Fibroblast of lung (primary cell): ENCODE data around the gene MACC1. TPM values are rescaled to one million over a fixed set of nuclear protein-coding genes. Genes with fewer than 3 reads are reported as not detected.
A peak's percentile ranks its signal among the peaks of the same experiment; 100 is the strongest.

Experiments
- DNase-seq, 2 donors: peaks; one replicate each; pipeline versions ENCODE4 v3.0.0 to v3.0.0-alpha.2; 2010; ENCODE audit warnings: low read depth in 2 of 2
- H2AFZ ChIP-seq: 2 replicates; pipeline ENCODE4 v1.5.1; 2012; ENCODE audit warnings: low read length, control low read depth, inconsistent platforms
- H3K27ac ChIP-seq: 2 replicates; pipeline ENCODE4 v1.5.1; 2011; ENCODE audit warnings: low read length, control low read depth; ENCODE audit not compliant: insufficient read depth
- H3K27me3 ChIP-seq: 2 replicates; pipeline ENCODE4 v1.5.1; 2011; ENCODE audit warnings: mild to moderate bottlenecking, low read length; ENCODE audit not compliant: control insufficient read depth, insufficient read depth
- H3K36me3 ChIP-seq: 2 replicates; pipeline ENCODE4 v1.5.1; 2011; ENCODE audit warnings: low read length; ENCODE audit not compliant: control insufficient read depth, insufficient read depth
- H3K4me1 ChIP-seq: 2 replicates; pipeline ENCODE4 v1.5.1; 2011; ENCODE audit warnings: low read length; ENCODE audit not compliant: control insufficient read depth, insufficient read depth; ENCODE audit errors: extremely low read depth
- H3K4me2 ChIP-seq: 2 replicates; pipeline ENCODE4 v1.5.1; 2011; ENCODE audit warnings: low read length, control low read depth; ENCODE audit not compliant: insufficient read depth; ENCODE audit errors: extremely low read depth
- H3K4me3 ChIP-seq, 4 experiments: fragments of 200-600 bp in 1 of 4; sonication (generic) in 1 of 4; replicated peaks in 1 of 4; 2 replicates each; pipeline ENCODE4 v1.5.1; 2011 to 2016; ENCODE audit warnings: low read length in 4 of 4, low read depth in 3 of 4, mild to moderate bottlenecking in 3 of 4, control low read depth in 2 of 4, inconsistent platforms in 1 of 4, mixed read lengths in 1 of 4; ENCODE audit not compliant: insufficient read depth in 1 of 4; ENCODE audit errors: control extremely low read depth in 1 of 4
- H3K79me2 ChIP-seq: 2 replicates; pipeline ENCODE4 v1.5.1; 2012; ENCODE audit warnings: mild to moderate bottlenecking, low read length, inconsistent platforms; ENCODE audit not compliant: control insufficient read depth, insufficient read depth
- H3K9ac ChIP-seq: 2 replicates; pipeline ENCODE4 v1.5.1; 2011; ENCODE audit warnings: mild to moderate bottlenecking, low read length, control low read depth; ENCODE audit not compliant: insufficient read depth
- H3K9me3 ChIP-seq: 2 replicates; pipeline ENCODE4 v1.5.1; 2012; ENCODE audit warnings: low read depth, low read length; ENCODE audit not compliant: control insufficient read depth, insufficient read depth
- H4K20me1 ChIP-seq: 2 replicates; pipeline ENCODE4 v1.5.1; 2011; ENCODE audit warnings: low read length; ENCODE audit not compliant: control insufficient read depth, insufficient read depth; ENCODE audit errors: extremely low read depth
- EZH2 ChIP-seq: IDR thresholded peaks from 2 replicates; pipeline ENCODE4 v1.5.1; 2012; ENCODE audit warnings: low read length, control low read depth, mild to moderate bottlenecking; ENCODE audit errors: missing control alignments
- polyA plus RNA-seq, 2 donors: library from polyadenylated mRNA; depleted of rRNA in 1 of 2; stranded (reverse) in 1 of 2; unstranded in 1 of 2; fragments of >200 nt; gene quantifications; 2 replicates each; pipeline ENCODE4 v1.2.1, GENCODE V29; 2011 to 2012; ENCODE audit warnings: missing spikeins in 1 of 2
- total RNA-seq: library from RNA; depleted of rRNA; stranded (reverse); fragments of >200 nt; gene quantifications from 2 replicates; pipeline ENCODE4 v1.2.1, GENCODE V29; 2014
- TF ChIP-seq, protein P1 (sequence below), 2 donors: IDR thresholded peaks in 1 of 2; conservative IDR thresholded peaks in 1 of 2; 1 replicate in 1 of 2; 2 replicates in 1 of 2; pipeline ENCODE4 v1.5.1; 2011 to 2012; ENCODE audit warnings: low read length in 2 of 2, control low read depth in 1 of 2, inconsistent platforms in 1 of 2, low read depth in 1 of 2, mild to moderate bottlenecking in 1 of 2

The MACC1 gene
- total and polyA plus RNA-seq, 2 donors (not counting 1 experiment from before 2014, with no cell fraction given): under 0.01 to 0.33 TPM

DNA sequence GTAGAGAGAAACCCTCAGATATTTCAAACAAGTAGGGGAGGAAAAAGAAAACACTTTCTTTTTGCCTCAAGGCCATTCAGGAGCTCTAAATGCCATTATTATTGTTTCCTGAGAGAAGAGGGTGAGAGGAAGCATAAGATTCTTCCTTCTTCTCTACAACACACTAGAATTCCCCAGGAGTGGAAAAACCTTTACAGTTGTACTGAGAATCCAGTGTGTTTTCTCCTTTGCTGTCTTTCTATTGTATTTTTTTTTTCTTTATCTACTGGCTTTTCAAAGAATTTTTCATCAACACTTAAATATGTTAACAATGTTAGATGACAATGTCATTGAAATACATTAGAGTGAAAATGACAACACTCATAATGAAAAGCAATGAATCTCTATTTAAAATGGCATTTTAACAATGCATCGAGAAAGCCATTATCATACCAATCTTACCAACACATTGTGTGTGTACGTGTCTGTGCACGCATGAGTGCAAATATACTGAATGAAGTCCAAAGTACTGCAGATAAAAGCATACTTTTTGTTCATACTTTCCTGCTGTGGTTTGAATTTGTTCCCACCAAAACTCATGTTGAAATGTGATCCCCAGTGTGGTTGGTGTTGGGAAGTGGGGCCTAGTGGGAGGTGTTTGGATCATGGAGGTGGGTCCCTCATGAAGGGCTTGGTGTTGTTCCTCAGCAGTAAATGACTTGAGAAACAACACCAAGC lies 24.2 kb upstream of the MACC1 start:
- H2AFZ ChIP-seq: no peak overlapping the region
- no peaks in the 10 kb centered on the region for H3K4me1 ChIP-seq
- no peak overlapping the region for H3K4me2 ChIP-seq
- H3K9me3 ChIP-seq: no peaks in the 10 kb centered on the region
- no peak overlapping the region for H3K27ac ChIP-seq
- H3K36me3 ChIP-seq: no peaks in the 10 kb centered on the region
- no peak for TF ChIP-seq EZH2
- TF ChIP-seq, protein P1, sequence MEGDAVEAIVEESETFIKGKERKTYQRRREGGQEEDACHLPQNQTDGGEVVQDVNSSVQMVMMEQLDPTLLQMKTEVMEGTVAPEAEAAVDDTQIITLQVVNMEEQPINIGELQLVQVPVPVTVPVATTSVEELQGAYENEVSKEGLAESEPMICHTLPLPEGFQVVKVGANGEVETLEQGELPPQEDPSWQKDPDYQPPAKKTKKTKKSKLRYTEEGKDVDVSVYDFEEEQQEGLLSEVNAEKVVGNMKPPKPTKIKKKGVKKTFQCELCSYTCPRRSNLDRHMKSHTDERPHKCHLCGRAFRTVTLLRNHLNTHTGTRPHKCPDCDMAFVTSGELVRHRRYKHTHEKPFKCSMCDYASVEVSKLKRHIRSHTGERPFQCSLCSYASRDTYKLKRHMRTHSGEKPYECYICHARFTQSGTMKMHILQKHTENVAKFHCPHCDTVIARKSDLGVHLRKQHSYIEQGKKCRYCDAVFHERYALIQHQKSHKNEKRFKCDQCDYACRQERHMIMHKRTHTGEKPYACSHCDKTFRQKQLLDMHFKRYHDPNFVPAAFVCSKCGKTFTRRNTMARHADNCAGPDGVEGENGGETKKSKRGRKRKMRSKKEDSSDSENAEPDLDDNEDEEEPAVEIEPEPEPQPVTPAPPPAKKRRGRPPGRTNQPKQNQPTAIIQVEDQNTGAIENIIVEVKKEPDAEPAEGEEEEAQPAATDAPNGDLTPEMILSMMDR (conservative IDR thresholded peaks at IDR 0.05 in 1 of 2, IDR thresholded peaks at IDR 0.05 in 1 of 2; ENCODE audit: low read depth in 1 of 2, low read length in 2 of 2): no peak
- H3K27me3 ChIP-seq: no peaks in the 10 kb centered on the region
- no peaks in the 10 kb centered on the region for H4K20me1 ChIP-seq
- H3K4me3 ChIP-seq: no peak overlapping the region
- H3K9ac ChIP-seq: no peak overlapping the region
- DNase-seq: peak; percentile 43 to 99
- no peaks in the 10 kb centered on the region for H3K79me2 ChIP-seq

DNA sequence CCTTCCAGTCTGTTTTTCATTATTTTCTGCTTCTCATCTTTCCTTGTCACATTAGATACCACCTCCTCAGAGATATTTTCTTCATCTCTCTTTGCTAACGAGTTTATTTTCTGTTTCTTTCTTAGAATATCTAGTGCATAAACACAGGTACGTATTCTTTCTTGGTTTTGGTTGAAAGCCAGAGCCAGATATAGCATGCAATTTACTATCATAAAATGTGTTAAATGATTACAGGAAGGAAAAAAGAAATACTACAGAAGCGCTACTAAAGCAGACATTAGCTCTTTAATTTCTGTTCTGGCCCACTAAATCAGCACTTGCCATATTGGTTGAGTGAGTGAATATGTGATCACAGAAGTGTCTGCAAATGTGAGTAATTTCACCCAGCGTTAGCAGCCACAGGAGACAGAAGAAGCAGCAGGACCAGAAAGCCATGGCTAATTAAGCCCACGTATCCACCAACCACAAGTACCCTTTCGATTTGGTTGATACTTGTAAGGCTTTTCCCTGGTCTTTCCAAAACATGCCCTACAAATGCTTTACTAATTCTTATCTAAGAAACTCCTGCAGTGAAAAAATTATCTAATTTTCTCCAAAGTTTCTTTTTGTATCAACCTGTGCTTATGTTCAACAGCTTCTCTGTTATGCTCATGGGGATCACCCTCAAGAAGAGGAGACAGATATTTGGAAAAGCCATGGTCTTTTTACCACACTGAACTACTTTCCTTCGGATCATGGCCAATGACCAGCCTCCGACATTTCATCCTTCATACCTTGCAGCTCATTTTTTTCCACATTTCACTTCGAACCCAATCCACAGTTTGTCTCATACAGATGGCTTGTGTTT lies 23.1 kb upstream of the MACC1 start:
- Histone ChIP-seq H3K36me3 (no peaks in the 10 kb centered on the region), H3K27me3 (no peaks in the 10 kb centered on the region), H3K4me2 (no peak overlapping the region), H3K9me3 (no peaks in the 10 kb centered on the region), H3K4me1 (no peaks in the 10 kb centered on the region), H3K79me2 (no peaks in the 10 kb centered on the region), H3K9ac (no peak overlapping the region), H2AFZ (no peak overlapping the region), H4K20me1 (no peaks in the 10 kb centered on the region), H3K27ac (no peak overlapping the region), H3K4me3 (no peak overlapping the region)
- peak in 1 of 2 donors; percentile 51 for DNase-seq
- no peak for TF ChIP-seq EZH2
- TF ChIP-seq, protein P1 (conservative IDR thresholded peaks at IDR 0.05 in 1 of 2, IDR thresholded peaks at IDR 0.05 in 1 of 2; ENCODE audit: low read depth in 1 of 2, low read length in 2 of 2): no peak

DNA sequence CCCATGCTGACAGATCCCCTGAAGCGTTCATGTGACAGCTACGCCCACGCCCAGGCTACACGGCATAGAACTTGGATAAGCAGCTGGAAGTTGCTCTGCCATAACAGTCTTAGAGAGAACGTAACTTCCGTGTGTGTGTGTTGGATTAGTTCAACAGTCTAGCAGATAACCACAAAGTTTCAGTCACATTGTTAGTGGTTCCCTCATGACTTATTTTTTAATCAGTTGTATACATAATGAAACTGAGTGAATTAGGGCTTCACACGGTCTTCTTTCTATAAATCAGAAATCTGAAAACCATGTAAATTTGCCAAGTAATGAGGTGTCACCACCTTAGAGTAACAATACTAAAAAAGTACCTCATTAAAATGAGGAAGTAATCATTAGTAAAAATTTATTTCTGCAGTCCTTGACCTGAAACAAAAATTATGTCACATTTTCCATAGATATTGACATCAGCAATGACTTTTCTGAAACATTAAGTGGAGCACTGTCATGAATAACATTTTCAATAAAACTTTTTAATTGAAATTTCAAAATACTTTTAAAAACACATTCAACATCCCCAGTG lies 21.7 kb upstream of the MACC1 start:
- H2AFZ ChIP-seq: no peak overlapping the region
- DNase-seq: peak in 1 of 2 donors; percentile 73
- H3K4me1 ChIP-seq: no peaks in the 10 kb centered on the region

More for the DNA sequence above, 21.7 kb upstream of the MACC1 start:
- Histone ChIP-seq H3K9me3 (no peaks in the 10 kb centered on the region), H3K4me3 (no peak overlapping the region), H3K27me3 (no peaks in the 10 kb centered on the region), H4K20me1 (no peaks in the 10 kb centered on the region), H3K36me3 (no peaks in the 10 kb centered on the region), H3K79me2 (no peaks in the 10 kb centered on the region), H3K27ac (no peak overlapping the region), H3K4me2 (no peak overlapping the region), H3K9ac (no peak overlapping the region)
- TF ChIP-seq EZH2: no peak
- TF ChIP-seq, protein P1 (conservative IDR thresholded peaks at IDR 0.05 in 1 of 2, IDR thresholded peaks at IDR 0.05 in 1 of 2; ENCODE audit: low read depth in 1 of 2, low read length in 2 of 2): no peak
